ENCODE results near the gene SIM1.

DNA sequence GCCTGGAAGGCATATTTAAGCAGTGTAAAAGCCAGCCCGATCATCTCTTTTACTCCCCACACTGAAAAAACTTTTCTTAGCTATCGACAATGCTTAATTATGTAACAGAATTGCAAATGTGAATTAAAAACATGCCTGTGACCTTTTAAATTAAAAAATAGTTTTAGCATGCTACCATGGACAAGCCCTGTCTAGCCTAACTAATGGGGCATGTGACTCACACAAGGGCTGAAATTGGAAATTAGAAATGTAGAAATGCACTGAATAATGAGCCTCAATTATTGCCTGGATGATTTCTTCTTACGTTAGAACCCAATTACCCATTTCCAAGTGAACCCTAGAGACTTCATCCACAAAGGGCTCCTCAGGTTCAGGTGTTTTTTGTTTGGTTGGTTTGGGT is 82.7 kb downstream of the SIM1 start:
- TF ChIP-seq, protein P1, sequence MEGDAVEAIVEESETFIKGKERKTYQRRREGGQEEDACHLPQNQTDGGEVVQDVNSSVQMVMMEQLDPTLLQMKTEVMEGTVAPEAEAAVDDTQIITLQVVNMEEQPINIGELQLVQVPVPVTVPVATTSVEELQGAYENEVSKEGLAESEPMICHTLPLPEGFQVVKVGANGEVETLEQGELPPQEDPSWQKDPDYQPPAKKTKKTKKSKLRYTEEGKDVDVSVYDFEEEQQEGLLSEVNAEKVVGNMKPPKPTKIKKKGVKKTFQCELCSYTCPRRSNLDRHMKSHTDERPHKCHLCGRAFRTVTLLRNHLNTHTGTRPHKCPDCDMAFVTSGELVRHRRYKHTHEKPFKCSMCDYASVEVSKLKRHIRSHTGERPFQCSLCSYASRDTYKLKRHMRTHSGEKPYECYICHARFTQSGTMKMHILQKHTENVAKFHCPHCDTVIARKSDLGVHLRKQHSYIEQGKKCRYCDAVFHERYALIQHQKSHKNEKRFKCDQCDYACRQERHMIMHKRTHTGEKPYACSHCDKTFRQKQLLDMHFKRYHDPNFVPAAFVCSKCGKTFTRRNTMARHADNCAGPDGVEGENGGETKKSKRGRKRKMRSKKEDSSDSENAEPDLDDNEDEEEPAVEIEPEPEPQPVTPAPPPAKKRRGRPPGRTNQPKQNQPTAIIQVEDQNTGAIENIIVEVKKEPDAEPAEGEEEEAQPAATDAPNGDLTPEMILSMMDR (IDR thresholded peaks at IDR 0.05; ENCODE audit: low read depth, low read length, missing input control): no peak
- TF ChIP-seq JUND (IDR thresholded peaks at IDR 0.05) (no peak), SP1 (IDR thresholded peaks at IDR 0.05) (no peak), NR2F2 (IDR thresholded peaks at IDR 0.05) (no peak), GABPA (IDR thresholded peaks at IDR 0.05 in 1 of 2, conservative IDR thresholded peaks at IDR 0.05 in 1 of 2) (no peak), RAD21 (IDR thresholded peaks at IDR 0.05) (no peak), RXRA (IDR thresholded peaks at IDR 0.05) (no peak), YY1 (IDR thresholded peaks at IDR 0.05) (no peak), FOXA1 (IDR thresholded peaks at IDR 0.05) (no peak), EGR1 (IDR thresholded peaks at IDR 0.05; ENCODE audit: low read depth in 2 of 2) (no peak), TAF1 (conservative IDR thresholded peaks at IDR 0.05) (no peak)
- TF ChIP-seq, protein P2, sequence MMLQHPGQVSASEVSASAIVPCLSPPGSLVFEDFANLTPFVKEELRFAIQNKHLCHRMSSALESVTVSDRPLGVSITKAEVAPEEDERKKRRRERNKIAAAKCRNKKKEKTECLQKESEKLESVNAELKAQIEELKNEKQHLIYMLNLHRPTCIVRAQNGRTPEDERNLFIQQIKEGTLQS (IDR thresholded peaks at IDR 0.05): no peak
- TF ChIP-seq, protein P3, sequence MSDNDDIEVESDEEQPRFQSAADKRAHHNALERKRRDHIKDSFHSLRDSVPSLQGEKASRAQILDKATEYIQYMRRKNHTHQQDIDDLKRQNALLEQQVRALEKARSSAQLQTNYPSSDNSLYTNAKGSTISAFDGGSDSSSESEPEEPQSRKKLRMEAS (IDR thresholded peaks at IDR 0.05): no peak
- TF ChIP-seq, protein P4, sequence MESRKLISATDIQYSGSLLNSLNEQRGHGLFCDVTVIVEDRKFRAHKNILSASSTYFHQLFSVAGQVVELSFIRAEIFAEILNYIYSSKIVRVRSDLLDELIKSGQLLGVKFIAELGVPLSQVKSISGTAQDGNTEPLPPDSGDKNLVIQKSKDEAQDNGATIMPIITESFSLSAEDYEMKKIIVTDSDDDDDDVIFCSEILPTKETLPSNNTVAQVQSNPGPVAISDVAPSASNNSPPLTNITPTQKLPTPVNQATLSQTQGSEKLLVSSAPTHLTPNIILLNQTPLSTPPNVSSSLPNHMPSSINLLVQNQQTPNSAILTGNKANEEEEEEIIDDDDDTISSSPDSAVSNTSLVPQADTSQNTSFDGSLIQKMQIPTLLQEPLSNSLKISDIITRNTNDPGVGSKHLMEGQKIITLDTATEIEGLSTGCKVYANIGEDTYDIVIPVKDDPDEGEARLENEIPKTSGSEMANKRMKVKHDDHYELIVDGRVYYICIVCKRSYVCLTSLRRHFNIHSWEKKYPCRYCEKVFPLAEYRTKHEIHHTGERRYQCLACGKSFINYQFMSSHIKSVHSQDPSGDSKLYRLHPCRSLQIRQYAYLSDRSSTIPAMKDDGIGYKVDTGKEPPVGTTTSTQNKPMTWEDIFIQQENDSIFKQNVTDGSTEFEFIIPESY (IDR thresholded peaks at IDR 0.05): no peak

Data from liver (tissue), 3 donors.